ENCODE results near the gene NCOA4.
"Not testable (repeated sequence)": the region's sequence is repeated elsewhere in the genome, so short reads cannot be mapped to it uniquely, and the experiment has no call there.

The NCOA4 gene

DNA sequence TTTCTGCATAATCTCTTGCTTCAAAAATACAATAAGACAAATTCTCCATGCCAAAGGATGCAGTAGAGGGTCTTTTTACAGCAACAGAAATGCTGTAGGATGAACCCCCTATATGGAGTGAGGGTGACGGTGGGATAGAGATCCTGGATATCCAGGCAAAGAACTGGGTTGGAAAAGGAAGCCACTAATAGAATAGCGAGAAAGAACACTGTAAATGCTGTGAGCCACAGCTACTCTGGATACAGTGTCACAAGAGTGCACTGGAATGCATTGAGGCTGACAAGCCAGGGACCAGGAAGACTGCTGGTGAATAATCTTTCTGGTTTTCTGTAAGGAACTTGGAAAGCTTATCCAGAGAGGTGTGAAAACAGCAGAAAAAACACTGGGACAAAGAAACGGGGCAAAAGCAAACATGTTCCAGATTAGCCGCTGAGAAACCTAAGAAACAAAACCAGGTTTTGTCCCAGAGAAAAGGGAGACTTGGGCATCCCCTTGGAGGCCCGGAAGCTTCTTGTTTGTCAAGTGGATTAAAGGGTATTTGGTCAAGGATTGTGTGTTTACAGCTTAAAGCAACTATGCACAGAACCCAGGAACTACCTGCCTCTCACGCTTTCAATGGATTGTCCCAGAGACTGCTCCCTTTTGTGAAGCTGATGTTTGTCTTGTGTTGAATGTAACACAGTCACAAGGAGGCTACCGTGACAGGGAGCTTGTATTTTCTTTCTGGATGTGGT, 21.8 kb upstream of the NCOA4 start:
- DNase-seq, result no peak

- DNase-seq, result no peak
Observed at GRCh38 chr10:46050941-46051623, 20.7 kb upstream of the NCOA4 start.

- DNase-seq, result not testable (repeated sequence)
Observed at GRCh38 chr10:46049497-46049831, 19.0 kb upstream of the NCOA4 start.

DNA sequence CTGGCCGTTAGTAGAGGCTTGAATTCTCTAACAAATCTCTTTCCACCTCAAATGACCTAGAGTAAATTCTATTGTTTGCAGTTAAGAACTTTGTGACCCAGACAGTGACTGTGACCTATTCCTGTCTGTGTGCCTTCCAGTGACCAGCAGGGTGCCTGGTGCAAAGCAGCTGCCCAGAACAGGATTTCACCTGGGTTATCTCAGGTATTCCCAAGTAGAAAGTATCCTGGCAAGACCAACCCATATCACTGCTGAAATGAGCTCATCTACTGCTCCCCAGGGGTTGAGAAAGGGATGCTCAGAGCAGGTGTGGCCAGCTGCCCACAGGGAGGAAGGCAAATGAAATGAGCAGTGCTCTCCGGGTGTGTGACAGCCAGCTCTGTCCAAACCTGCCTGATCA, 17.7 kb upstream of the NCOA4 start:
- DNase-seq, result peak; percentile 55

- DNase-seq, result no peak
Observed at GRCh38 chr10:46046261-46046660, 15.8 kb upstream of the NCOA4 start, which contains the start of gene MSMB. Gene MSMB, minus strand, starts transcription at chr10:46046269. Its CDS starts 32 bp downstream, at chr10:46046237.

- no peak for DNase-seq
Observed at GRCh38 chr10:46042527-46042926, 12.1 kb upstream of the NCOA4 start.

DNA sequence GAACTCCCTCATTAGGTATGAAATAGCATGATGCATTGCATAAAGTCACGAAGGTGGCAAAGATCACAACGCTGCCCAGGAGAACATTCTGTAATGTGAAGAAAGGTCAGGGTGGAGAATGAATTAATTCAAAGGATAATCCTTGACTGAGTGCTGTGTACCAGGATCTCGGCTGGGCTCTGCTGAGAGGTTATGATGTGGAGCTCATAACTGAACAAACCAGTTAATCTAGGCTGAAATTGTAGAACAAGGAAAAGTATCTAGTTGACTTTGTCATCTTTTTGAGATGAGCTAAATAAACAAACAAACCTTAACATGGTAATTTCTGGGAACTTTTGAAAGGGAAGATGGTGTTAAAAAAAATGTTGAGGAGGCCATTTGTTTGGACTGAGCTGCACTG, 9.6 kb upstream of the NCOA4 start:
- DNase-seq, result no peak

DNA sequence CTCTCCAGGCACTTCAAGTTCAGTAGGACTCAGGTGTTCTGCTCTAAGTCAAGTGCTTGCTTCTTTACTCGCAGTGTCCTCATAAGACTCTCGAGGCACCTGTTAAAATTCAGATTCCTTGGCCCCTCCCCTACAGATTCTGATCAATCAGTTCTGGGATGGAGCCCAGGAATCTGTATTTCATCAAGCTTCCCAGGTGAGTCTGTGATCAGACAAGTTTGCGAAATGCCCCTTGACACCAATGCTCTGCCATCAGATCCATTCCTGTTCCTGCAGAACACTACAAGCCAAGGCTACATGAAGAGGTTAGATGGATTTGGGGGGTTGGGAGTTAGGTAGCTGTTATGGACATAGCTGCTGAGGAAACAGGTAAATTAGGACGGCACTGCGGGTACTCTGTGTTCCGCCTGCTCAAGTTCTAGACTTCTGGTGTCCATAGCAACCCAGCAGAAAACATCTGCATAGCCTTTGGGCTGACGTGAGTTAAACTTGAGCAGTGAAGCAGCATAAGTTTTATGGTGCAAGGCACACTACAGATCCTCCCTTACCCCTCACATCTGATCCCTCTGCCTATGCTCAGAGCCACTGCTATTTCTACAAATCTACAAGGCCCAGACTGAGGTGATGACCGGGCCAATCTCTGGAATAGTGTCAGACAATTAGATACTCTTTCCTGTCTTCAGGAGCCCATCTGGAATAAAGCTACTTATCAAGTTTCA, 6.8 kb upstream of the NCOA4 start:
- DNase-seq, result no peak

GRCh38 chr10:46035923-46036849, 5.8 kb upstream of the NCOA4 start:
- DNase-seq, result no peak

GRCh38 chr10:46033602-46034011, 3.2 kb upstream of the NCOA4 start:
- no peak for DNase-seq

- DNase-seq, result no peak
Observed at GRCh38 chr10:46031648-46032532, 1.5 kb upstream of the NCOA4 start.

DNA sequence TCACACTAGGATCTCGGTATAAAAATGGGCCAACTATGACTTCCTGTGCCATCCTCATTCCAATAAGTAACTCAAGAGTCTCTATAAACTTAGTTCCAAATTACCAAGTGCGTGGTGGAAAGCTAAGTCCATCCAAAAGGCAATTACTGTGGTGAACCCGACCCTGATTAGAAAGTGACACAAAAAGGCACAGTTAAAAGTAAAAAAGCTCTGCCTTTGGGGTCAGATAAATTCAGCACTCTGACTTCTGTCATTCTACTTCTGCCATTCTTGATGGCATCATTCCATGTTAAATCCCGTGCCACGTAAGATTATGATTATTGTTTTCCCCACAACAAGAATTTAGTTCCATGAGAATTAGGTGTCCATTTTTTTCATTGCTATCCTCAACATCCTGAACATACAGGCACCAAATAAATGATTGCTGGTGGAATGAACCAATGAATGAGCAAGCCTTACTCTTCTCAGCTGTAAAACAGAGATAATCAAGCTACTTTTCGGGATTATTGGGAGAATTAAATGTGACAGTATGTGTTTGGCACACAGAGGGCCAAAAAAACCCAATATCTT, 877 bp downstream of the NCOA4 start:
- DNase-seq, result no peak

DNA sequence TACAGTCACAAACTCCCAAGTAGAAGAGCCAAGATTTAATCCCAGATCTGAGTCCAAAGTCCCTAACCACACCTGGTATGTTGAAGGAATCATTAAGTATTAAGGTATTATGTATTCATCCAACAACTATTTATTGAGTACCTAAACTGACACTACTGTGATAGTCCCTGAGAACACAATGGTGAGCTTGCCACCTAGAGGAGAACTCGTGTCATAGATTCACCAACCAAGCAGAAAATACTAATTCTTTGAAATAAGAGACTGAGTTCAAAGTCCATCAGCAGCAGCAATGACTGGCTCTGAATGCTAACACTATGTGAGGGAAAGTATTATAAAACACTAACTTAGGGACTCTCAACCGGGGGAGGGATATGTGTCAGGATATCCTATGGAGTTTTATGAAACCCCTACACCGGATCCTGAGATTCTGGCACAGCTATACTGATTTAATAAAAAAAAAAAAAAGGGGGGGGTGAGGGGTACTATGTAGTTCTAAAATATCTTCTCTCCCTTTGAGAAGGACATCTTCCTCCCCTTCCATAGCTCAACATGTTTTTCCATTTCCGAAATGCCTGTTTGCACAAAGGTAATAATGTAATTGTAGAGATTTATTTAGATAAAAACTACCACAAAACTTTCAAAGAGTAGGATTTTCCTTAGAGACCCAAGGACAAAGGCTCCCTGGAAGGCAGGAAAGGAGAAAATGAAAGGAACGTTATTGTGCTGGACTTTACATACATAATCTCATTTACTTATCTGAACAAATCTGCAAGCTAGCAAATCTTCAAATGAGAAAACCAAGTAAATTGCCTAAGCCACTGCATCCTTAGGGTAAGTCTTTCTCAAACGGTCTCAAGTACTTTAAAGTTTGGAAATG, 1.6 kb downstream of the NCOA4 start:
- DNase-seq, result peak; percentile 11

GRCh38 chr10:46026106-46026505, 4.3 kb downstream of the NCOA4 start:
- no peak for DNase-seq

DNA sequence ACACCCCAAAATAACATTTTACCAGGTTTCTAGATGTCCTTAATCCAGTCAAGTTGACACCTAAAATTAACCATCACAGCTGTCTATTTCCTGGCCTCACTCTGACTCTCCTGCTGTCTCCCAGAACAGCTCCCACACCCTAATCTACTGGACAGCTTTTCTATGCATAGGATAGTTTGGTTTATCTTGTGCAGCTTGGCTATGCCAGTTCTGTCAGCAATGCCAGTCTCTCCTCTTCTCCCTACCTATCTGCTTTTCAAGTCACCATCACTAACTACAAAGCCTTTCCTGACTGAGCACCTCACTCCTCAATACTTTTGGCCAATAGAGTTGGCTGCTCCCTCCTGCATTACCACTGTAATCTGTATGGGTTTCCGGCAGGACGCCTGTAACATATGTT, 5.0 kb downstream of the NCOA4 start:
- no peak for DNase-seq

GRCh38 chr10:46024948-46025347, 5.5 kb downstream of the NCOA4 start:
- DNase-seq, result no peak

- DNase-seq, result peak; percentile 81
Observed at GRCh38 chr10:46022978-46023702, 7.3 kb downstream of the NCOA4 start.

GRCh38 chr10:46020344-46020657, 10.1 kb downstream of the NCOA4 start:
- DNase-seq, result no peak

GRCh38 chr10:46019569-46020343, 10.7 kb downstream of the NCOA4 start:
- no peak for DNase-seq
